Brain pericyte (primary cell): ENCODE results near the gene FAM240B.

Source experiments
- DNase-seq: peaks from one replicate; pipeline ENCODE4 v3.0.0-alpha.2; 2012; ENCODE audit warnings: low read depth, low spot score

Gene FAM240B

GRCh38 chr9:38670542-38671371 is 49.2 kb downstream of the FAM240B start:
- no peak for DNase-seq

GRCh38 chr9:38668791-38669466 is 51.0 kb downstream of the FAM240B start:
- no peak for DNase-seq

GRCh38 chr9:38662763-38663593 is 57.0 kb downstream of the FAM240B start:
- peak; percentile 27 for DNase-seq

GRCh38 chr9:38659538-38659937 is 60.4 kb downstream of the FAM240B start:
- no peak for DNase-seq

GRCh38 chr9:38656896-38657295 is 63.0 kb downstream of the FAM240B start:
- no peak for DNase-seq

- DNase-seq: no peak
These were observed 67.4 kb downstream of the FAM240B start for GRCh38 chr9:38652486-38652885.

- DNase-seq: no peak
These were observed 67.9 kb downstream of the FAM240B start for GRCh38 chr9:38652044-38652443.

GRCh38 chr9:38651400-38652042 is 68.4 kb downstream of the FAM240B start:
- DNase-seq: no peak

- DNase-seq: no peak
These were observed 69.4 kb downstream of the FAM240B start for GRCh38 chr9:38650564-38650963.

- DNase-seq: no peak
These were observed 70.1 kb downstream of the FAM240B start for GRCh38 chr9:38649731-38650363.

GRCh38 chr9:38644601-38645000 is 75.3 kb downstream of the FAM240B start:
- no peak for DNase-seq
